Mesothelial cell of epicardium (in vitro differentiated cells): ENCODE data around the gene FAM184A. TPM values are rescaled to one million over a fixed set of nuclear protein-coding genes. Genes with fewer than 3 reads are reported as not detected.
"Not testable (repeated sequence)": the region's sequence is repeated elsewhere in the genome, so short reads cannot be mapped to it uniquely, and the experiment has no call there.

Experiments used
- DNase-seq, 2 experiments: peaks; one replicate each; pipeline ENCODE4 v3.0.0; 2021; ENCODE audit warnings: low spot score in 2 of 2; ENCODE audit not compliant: unreplicated experiment in 2 of 2
- H3K27ac Mint-ChIP-seq: 2 replicates; pipeline ENCODE4 v1.8.0; 2021; ENCODE audit warnings: mixed read lengths
- H3K27me3 Mint-ChIP-seq: 2 replicates; pipeline ENCODE4 v1.8.0; 2021; ENCODE audit warnings: low read depth, mixed read lengths
- H3K36me3 Mint-ChIP-seq: 2 replicates; pipeline ENCODE4 v1.8.0; 2021; ENCODE audit warnings: mixed read lengths
- H3K4me1 Mint-ChIP-seq: 2 replicates; pipeline ENCODE4 v1.8.0; 2021; ENCODE audit warnings: mixed read lengths
- H3K4me3 Mint-ChIP-seq: 2 replicates; pipeline ENCODE4 v1.8.0; 2021; ENCODE audit warnings: mild to moderate bottlenecking, moderate library complexity, mixed read lengths
- H3K9me3 Mint-ChIP-seq: 2 replicates; pipeline ENCODE4 v1.8.0; 2021; ENCODE audit warnings: mixed read lengths
- total RNA-seq: library from RNA; stranded (reverse); gene quantifications from 3 replicates; pipeline ENCODE4 v1.2.1, GENCODE V29; 2021
- TF ChIP-seq, protein P1 (sequence below): fragments of 200-600 bp; sonication (generic); IDR thresholded peaks from one replicate; pipeline ENCODE4 v1.5.0; 2021; ENCODE audit warnings: antibody characterized with exemption; ENCODE audit not compliant: unreplicated experiment

FAM184A gene
- total RNA-seq, 1 donor from 2014 or later = 4.1 TPM

GRCh38 chr6:119105282-119105681 lies 26.8 kb upstream of the FAM184A start:
- H3K36me3 Mint-ChIP-seq = no peaks in the 10 kb centered on the region
- peaks cover 5% of the 10 kb centered on the region for H3K9me3 Mint-ChIP-seq
- H3K4me3 Mint-ChIP-seq = no peak overlapping the region
- no peak for DNase-seq
- H3K27me3 Mint-ChIP-seq = no peaks in the 10 kb centered on the region
- H3K4me1 Mint-ChIP-seq = peaks cover 6% of the 10 kb centered on the region
- TF ChIP-seq, protein P1, sequence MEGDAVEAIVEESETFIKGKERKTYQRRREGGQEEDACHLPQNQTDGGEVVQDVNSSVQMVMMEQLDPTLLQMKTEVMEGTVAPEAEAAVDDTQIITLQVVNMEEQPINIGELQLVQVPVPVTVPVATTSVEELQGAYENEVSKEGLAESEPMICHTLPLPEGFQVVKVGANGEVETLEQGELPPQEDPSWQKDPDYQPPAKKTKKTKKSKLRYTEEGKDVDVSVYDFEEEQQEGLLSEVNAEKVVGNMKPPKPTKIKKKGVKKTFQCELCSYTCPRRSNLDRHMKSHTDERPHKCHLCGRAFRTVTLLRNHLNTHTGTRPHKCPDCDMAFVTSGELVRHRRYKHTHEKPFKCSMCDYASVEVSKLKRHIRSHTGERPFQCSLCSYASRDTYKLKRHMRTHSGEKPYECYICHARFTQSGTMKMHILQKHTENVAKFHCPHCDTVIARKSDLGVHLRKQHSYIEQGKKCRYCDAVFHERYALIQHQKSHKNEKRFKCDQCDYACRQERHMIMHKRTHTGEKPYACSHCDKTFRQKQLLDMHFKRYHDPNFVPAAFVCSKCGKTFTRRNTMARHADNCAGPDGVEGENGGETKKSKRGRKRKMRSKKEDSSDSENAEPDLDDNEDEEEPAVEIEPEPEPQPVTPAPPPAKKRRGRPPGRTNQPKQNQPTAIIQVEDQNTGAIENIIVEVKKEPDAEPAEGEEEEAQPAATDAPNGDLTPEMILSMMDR = no peak
- H3K27ac Mint-ChIP-seq = no peak overlapping the region

GRCh38 chr6:119102901-119103300 lies 24.4 kb upstream of the FAM184A start:
- Mint-ChIP-seq H3K27me3 (no peaks in the 10 kb centered on the region), H3K36me3 (no peaks in the 10 kb centered on the region), H3K4me1 (no peaks in the 10 kb centered on the region), H3K4me3 (no peak overlapping the region), H3K27ac (no peak overlapping the region), H3K9me3 (peaks cover 5% of the 10 kb centered on the region)
- TF ChIP-seq, protein P1 = no peak
- no peak for DNase-seq

DNA sequence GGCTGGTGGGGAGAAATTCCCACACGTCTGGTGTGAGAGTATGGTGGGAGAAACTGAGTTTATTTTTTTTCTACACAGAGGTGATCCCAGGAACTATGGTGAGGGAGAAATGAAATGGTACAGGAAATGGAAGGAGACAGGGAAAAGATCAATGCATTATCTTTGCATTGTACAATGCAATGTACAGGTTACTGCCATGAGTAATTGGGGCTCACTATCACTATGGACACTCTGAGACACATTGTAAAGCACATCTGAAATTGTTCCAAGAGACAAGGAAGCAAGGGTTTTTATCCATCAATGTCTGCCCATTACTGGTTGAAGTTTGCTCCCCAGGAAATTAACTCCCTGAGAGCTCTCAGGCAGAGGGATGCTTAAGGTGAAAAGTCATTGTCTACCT lies 21.7 kb upstream of the FAM184A start:
- no peak for DNase-seq
- Mint-ChIP-seq H3K9me3 (no peaks in the 10 kb centered on the region), H3K27me3 (no peaks in the 10 kb centered on the region)

DNA sequence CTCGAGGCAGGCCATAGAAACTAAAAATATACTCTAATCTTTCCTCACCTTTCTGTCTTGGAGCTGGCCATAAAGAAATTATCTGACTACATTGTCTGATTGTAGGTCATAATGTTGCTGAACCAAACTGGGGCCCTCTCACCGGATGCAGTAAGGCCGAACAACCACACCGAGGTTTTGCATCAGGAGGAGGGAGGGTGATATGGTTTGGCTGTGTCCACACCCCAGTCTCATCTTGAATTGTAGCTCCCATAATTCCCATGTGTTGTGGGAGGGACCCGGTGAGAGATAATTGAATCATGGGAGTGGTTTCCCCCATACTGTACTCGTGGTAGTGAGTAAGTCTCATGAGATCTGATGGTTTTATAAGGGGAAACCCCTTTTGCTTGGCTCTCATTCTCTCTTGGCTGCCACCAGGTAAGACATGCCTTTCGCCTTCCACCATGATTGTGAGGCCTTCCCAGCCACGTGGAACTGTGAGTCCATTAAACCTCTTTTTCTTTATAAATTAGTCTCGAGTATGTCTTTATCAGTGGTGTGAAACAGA lies 19.4 kb upstream of the FAM184A start:
- not testable (repeated sequence) for H3K4me1 Mint-ChIP-seq, H3K27me3 Mint-ChIP-seq, DNase-seq, H3K27ac Mint-ChIP-seq, H3K4me3 Mint-ChIP-seq, H3K36me3 Mint-ChIP-seq, H3K9me3 Mint-ChIP-seq

More for the DNA sequence above, 21.7 kb upstream of the FAM184A start:
- Mint-ChIP-seq H3K36me3 (no peaks in the 10 kb centered on the region), H3K27ac (no peak overlapping the region), H3K4me3 (no peak overlapping the region), H3K4me1 (peaks cover 7% of the 10 kb centered on the region)
- TF ChIP-seq, protein P1 = no peak

DNA sequence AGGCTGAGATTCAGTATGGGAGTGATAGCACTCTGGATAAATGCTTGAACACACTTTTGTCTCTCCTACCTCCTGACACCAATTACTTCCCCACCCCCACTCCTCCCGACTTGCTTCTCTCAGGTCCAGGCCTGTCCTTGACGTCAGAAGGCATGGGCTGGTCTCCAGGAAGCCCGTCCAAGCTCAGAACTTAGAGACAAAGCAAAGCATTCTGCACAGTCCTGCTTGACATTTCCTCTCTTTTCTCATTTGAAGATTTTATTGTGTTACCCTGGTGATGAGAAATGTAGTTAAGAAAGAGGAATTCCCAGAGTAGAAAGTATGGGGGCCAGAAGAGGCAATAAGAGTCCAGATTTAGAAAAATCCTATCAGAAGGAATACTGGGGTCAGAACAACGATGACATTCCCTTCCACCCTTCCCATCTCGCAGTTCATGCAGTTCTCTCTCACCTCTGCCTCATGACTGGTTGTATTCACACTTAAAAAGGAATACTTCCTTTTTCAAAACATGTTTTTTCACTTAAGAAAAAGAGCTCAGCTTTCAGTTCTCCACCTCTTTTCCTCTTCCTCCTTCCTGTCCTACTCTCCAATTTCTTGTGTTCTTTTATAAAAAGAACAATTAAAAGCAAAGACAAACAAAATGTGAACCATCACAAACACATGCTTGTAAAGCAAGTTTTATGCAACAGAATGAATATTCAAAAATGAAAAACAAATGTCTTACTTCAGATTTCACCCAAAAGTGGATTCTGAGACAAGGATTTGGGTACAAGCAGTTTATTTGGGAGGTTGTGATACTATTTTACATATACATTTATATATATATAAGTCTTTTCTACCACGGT lies 18.5 kb upstream of the FAM184A start:
- Mint-ChIP-seq H3K4me1 (peaks cover 7% of the 10 kb centered on the region), H3K36me3 (no peaks in the 10 kb centered on the region), H3K9me3 (no peaks in the 10 kb centered on the region), H3K27ac (peak overlapping the region; percentile 8), H3K4me3 (no peak overlapping the region), H3K27me3 (no peaks in the 10 kb centered on the region)
- TF ChIP-seq, protein P1 = no peak
- no peak for DNase-seq

DNA sequence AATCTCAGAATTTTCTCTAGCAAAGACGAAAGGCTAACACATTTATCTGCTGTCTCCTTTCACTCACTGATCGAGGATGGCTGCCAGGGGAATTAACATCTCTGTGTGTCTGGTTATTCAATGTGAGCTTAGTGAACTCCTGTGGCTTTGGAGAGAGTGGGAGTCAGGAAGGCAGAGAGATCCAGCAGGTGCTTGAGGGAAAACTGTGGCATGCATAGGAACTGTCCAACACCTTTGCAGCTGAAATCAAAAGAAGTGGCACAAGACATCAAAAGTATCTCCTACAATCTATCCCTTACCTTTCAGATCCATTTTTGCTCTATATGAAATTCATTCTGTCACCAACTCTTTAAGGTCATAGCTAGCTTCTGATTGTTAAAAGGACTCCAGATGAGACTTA lies 11.8 kb upstream of the FAM184A start:
- no peak overlapping the region for H3K4me3 Mint-ChIP-seq
- no peaks in the 10 kb centered on the region for H3K4me1 Mint-ChIP-seq
- TF ChIP-seq, protein P1 = no peak
- DNase-seq = no peak
- H3K27ac Mint-ChIP-seq = no peak overlapping the region
- peaks cover 12% of the 10 kb centered on the region for H3K27me3 Mint-ChIP-seq
- H3K9me3 Mint-ChIP-seq = peaks cover 3% of the 10 kb centered on the region
- no peaks in the 10 kb centered on the region for H3K36me3 Mint-ChIP-seq
